Measurements from ENCODE around the gene RIC8B.

RIC8B gene

GRCh38 chr12:106885541-106886249, 111.2 kb downstream of the RIC8B start:
- DNase-seq (ENCODE audit: extremely low spot score): no peak
- POLR2A ChIA-PET: no interaction called here
- no peak for TF ChIP-seq LEF1 (IDR thresholded peaks at IDR 0.05; ENCODE audit: borderline replicate concordance)
- CTCF ChIA-PET: no interaction called here

GRCh38 chr12:106886932-106887331, 112.5 kb downstream of the RIC8B start:
- ChIA-PET CTCF (no interaction called here), POLR2A (no interaction called here)
- TF ChIP-seq, protein P1, sequence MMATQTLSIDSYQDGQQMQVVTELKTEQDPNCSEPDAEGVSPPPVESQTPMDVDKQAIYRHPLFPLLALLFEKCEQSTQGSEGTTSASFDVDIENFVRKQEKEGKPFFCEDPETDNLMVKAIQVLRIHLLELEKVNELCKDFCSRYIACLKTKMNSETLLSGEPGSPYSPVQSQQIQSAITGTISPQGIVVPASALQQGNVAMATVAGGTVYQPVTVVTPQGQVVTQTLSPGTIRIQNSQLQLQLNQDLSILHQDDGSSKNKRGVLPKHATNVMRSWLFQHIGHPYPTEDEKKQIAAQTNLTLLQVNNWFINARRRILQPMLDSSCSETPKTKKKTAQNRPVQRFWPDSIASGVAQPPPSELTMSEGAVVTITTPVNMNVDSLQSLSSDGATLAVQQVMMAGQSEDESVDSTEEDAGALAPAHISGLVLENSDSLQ (IDR thresholded peaks at IDR 0.05): no peak
- TF ChIP-seq HDGF (IDR thresholded peaks at IDR 0.05; ENCODE audit: borderline replicate concordance) (no peak), ZNF384 (IDR thresholded peaks at IDR 0.05) (no peak), FOXK2 (IDR thresholded peaks at IDR 0.05) (no peak), LEF1 (IDR thresholded peaks at IDR 0.05; ENCODE audit: borderline replicate concordance) (no peak), TARDBP (IDR thresholded peaks at IDR 0.05) (no peak), ARNT (IDR thresholded peaks at IDR 0.05) (no peak), BHLHE40 (IDR thresholded peaks at IDR 0.05; ENCODE audit: borderline replicate concordance) (no peak), FOXM1 (IDR thresholded peaks at IDR 0.05; ENCODE audit: borderline replicate concordance) (no peak), NFRKB (IDR thresholded peaks at IDR 0.05) (no peak), CTBP1 (IDR thresholded peaks at IDR 0.05; ENCODE audit: borderline replicate concordance) (no peak), SUZ12 (IDR thresholded peaks at IDR 0.05) (no peak), L3MBTL2 (conservative IDR thresholded peaks at IDR 0.05) (no peak), ELF4 (IDR thresholded peaks at IDR 0.05) (no peak), SP1 (IDR thresholded peaks at IDR 0.05) (no peak), FOXA1 (IDR thresholded peaks at IDR 0.05) (no peak)
- DNase-seq (ENCODE audit: extremely low spot score): no peak

DNA sequence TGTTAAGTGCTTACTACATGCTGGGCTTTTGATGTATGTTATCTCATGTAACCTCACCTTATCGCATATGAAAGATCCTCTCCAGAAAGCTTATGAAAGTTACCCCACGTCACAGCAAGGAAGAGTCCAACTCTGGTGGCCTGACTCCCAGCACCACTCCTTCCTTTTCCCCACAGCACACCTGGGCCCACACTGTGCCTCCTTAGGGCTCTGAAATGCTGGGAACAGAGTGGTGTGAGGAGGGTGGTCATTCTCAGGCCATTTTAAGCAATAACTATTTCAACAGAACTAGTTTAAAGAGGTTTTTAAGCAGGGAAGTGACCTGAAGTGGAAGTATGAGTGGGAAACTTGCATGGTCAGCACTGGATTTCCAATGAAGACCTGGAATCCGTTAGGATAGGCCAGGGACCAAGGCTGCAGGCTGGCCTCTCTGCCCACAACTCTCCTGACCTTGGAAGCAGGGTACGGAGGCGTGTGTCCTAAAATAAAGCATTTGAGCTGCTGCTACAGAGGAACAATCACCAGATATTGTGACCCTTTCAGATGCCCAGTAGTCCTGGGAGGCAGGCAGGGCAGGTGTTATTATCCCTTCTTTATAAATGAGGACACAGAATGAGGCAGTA, 114.0 kb downstream of the RIC8B start:
- CTCF ChIA-PET: no interaction called here
- DNase-seq (ENCODE audit: extremely low spot score): no peak
- TF ChIP-seq SUZ12 (IDR thresholded peaks at IDR 0.05) (no peak), TARDBP (IDR thresholded peaks at IDR 0.05) (no peak), FOXK2 (IDR thresholded peaks at IDR 0.05) (no peak), SP1 (IDR thresholded peaks at IDR 0.05) (no peak), FOXA1 (IDR thresholded peaks at IDR 0.05) (no peak), ELF4 (IDR thresholded peaks at IDR 0.05) (no peak), HDGF (IDR thresholded peaks at IDR 0.05; ENCODE audit: borderline replicate concordance) (no peak), BHLHE40 (IDR thresholded peaks at IDR 0.05; ENCODE audit: borderline replicate concordance) (no peak), FOXM1 (IDR thresholded peaks at IDR 0.05; ENCODE audit: borderline replicate concordance) (no peak), ZNF384 (IDR thresholded peaks at IDR 0.05) (no peak), L3MBTL2 (conservative IDR thresholded peaks at IDR 0.05) (no peak), LEF1 (IDR thresholded peaks at IDR 0.05; ENCODE audit: borderline replicate concordance) (no peak), NFRKB (IDR thresholded peaks at IDR 0.05) (no peak)
- TF ChIP-seq, protein P1 (IDR thresholded peaks at IDR 0.05): no peak
- POLR2A ChIA-PET: no interaction called here

GRCh38 chr12:106889326-106889725, 114.8 kb downstream of the RIC8B start:
- CTCF ChIA-PET: no interaction called here

GRCh38 chr12:106889950-106890626, 115.6 kb downstream of the RIC8B start:
- TF ChIP-seq TARDBP (IDR thresholded peaks at IDR 0.05): no peak
- no peak for TF ChIP-seq ARNT (IDR thresholded peaks at IDR 0.05)
- no peak for TF ChIP-seq FOXM1 (IDR thresholded peaks at IDR 0.05; ENCODE audit: borderline replicate concordance)
- TF ChIP-seq ELF4 (IDR thresholded peaks at IDR 0.05): no peak
- no peak for TF ChIP-seq SP1 (IDR thresholded peaks at IDR 0.05)
- no peak for TF ChIP-seq SUZ12 (IDR thresholded peaks at IDR 0.05)
- TF ChIP-seq FOXA1 (IDR thresholded peaks at IDR 0.05): no peak
- TF ChIP-seq LEF1 (IDR thresholded peaks at IDR 0.05; ENCODE audit: borderline replicate concordance): no peak
- no peak for TF ChIP-seq FOXK2 (IDR thresholded peaks at IDR 0.05)
- TF ChIP-seq ZNF384 (IDR thresholded peaks at IDR 0.05): no peak
- no peak for TF ChIP-seq HDGF (IDR thresholded peaks at IDR 0.05; ENCODE audit: borderline replicate concordance)
- TF ChIP-seq, protein P1 (IDR thresholded peaks at IDR 0.05): no peak
- TF ChIP-seq L3MBTL2 (conservative IDR thresholded peaks at IDR 0.05): no peak
- ChIA-PET POLR2A (no interaction called here), CTCF (no interaction called here)
- no peak for DNase-seq (ENCODE audit: extremely low spot score)

More at GRCh38 chr12:106889326-106889725, 114.8 kb downstream of the RIC8B start:
- no peak for TF ChIP-seq NFRKB (IDR thresholded peaks at IDR 0.05)
- TF ChIP-seq LEF1 (IDR thresholded peaks at IDR 0.05; ENCODE audit: borderline replicate concordance): no peak
- TF ChIP-seq SP1 (IDR thresholded peaks at IDR 0.05): no peak
- no peak for TF ChIP-seq FOXK2 (IDR thresholded peaks at IDR 0.05)
- TF ChIP-seq ARNT (IDR thresholded peaks at IDR 0.05): no peak
- TF ChIP-seq FOXA1 (IDR thresholded peaks at IDR 0.05): no peak
- no peak for TF ChIP-seq FOXM1 (IDR thresholded peaks at IDR 0.05; ENCODE audit: borderline replicate concordance)
- TF ChIP-seq ZNF384 (IDR thresholded peaks at IDR 0.05): no peak
- TF ChIP-seq L3MBTL2 (conservative IDR thresholded peaks at IDR 0.05): no peak
- TF ChIP-seq SUZ12 (IDR thresholded peaks at IDR 0.05): no peak
- no peak for TF ChIP-seq TARDBP (IDR thresholded peaks at IDR 0.05)
- TF ChIP-seq BHLHE40 (IDR thresholded peaks at IDR 0.05; ENCODE audit: borderline replicate concordance): no peak
- no peak for TF ChIP-seq CTBP1 (IDR thresholded peaks at IDR 0.05; ENCODE audit: borderline replicate concordance)
- TF ChIP-seq, protein P1 (IDR thresholded peaks at IDR 0.05): no peak
- DNase-seq (ENCODE audit: extremely low spot score): no peak
- POLR2A ChIA-PET: no interaction called here

Data from HEK293T (cell line).